HG02571 (cell line): ENCODE data around the gene SLC30A7.
"Not testable (repeated sequence)": the region's sequence is repeated elsewhere in the genome, so short reads cannot be mapped to it uniquely, and the experiment has no call there.

Source experiments
- ATAC-seq: cut with Tn5 transposase; IDR thresholded peaks from one replicate; pipeline ENCODE4 v1.9.1; 2021; ENCODE audit warnings: mild to moderate bottlenecking, moderate library complexity; ENCODE audit not compliant: unreplicated experiment

SLC30A7 gene

DNA sequence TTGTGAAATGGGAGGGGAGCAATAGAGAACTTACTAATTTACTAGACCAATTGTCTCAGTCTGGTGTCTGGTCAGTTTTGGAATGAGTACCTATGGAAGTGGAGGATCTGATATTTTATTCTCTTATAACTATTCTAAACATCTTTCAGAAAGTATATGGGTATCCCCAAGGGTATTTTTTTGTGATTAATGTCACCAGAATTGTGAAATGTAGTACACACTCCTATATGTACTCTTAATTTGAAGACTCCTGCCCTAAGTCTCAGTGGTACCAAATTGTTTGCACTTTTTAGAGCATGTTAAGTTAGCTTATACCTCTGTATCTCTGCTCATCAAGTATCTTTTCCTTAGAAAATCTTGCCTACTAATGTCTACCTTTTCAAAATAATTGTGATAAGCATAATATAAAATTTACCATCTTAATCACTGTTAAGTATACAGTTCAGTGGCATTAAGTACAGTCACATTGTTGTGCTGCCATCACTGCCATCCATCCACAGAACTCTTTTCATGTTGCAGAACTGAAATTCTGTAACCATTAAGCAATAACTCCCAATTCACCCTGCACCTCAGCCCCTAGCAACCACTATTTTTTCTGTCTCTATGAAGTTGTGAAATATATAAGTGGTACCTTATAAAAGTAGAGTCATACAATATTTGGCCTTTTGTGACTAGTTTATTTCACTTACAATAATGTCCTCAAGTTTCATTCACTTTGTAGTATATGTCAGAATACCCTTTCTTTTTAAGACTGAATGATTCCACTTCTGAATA lies 40.5 kb downstream of the SLC30A7 start:
- no peak for ATAC-seq

DNA sequence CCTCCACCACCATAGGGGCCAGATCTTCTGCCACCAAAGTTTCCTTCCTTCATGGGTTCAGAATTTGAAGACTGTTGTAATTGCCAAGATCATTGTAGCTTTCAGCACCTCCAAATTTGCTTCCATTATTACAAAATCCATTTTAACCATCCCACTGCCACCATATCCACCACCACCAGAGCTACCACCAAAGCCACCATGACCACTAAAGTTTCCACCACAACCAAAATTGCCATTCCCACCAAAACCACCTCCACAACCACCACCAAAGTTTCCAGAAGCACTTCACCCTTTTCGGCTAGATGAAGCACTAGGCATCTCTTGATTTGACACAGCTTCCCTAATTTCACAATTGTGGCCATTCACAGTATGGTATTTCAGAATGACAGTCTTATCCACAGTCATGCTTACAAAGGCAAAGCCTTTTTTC lies 45.2 kb downstream of the SLC30A7 start:
- ATAC-seq, result no peak

DNA sequence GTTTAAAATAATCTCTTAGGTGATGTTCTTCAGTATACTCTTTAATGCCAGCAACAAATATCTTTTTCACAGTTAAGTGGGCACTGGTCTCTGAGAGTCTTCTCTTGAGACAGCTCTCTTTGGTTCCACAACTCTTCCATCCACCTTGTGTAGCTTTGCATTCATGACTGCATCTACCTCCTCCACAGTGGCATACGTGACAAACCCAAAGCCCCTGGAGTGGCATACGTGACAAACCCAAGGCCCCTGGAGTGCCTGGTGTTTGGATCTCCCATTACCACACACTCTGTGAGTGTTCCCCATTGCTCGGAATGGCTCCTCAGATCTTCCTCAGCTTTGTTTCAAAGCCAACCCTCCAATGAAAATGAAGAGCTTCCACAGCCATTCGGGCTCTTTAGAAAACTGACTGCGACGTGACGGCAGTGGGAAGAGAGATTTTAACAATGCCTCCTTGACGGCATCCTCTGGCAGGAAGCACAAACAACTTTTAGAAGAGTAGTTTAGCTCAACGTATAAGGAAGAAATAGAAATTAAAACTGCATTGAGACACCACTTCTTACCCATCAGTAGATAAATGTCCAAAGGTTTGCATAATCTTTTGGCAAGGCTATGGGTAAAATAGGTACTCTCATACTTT lies 45.8 kb downstream of the SLC30A7 start:
- ATAC-seq, result no peak

DNA sequence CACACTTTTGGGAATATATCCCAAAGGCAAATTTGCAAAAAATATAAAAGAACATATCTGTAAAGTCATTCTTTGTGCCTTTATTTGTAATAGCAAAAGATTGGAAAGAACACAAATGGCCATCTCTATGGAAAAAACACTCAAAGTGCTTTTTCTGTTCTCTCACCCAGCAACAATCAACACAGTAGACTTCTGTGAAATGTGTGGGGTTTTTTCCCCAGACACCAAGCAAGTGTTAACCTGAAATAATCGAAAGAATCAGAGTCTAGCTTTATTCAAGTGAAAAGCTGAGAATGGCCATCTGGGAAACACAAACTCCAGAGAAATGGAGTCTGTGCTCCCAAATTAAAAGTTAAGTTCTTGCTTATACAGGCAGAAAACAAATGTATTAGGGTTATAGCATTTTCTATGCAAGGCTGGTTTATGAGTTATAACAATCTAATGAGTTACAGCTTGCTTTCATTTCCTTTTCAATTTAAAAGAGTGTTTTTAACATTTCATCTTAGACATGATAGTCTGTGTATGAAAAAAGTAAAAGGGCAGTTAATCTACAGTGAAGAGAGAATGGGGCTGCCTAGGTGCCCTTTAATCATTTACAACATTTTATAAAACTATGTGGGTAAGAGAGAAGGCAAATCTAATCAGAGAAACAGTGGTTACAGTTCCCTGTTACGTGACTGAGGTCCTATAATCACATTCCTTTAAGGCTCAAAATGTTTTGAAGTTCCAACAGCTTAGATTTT lies 46.6 kb downstream of the SLC30A7 start:
- ATAC-seq, result no peak

DNA sequence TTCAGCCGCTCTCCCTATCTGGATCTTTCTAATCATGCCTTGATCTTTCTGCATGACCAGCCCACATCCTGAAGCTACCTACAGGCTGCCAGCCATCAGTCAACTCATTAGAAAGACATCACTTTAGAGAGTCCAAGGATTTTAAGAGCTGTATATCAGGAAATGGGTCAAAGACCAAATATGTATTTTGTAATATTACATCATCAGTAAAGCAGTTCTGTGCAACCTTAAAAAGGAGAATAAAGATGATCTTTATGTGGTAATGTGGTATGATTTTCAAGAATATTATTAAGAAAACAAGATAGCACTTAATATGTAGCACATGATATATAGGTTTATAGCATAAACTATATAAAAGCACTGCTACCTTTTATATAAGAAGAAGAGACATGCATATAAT lies 47.6 kb downstream of the SLC30A7 start:
- ATAC-seq, result no peak

DNA sequence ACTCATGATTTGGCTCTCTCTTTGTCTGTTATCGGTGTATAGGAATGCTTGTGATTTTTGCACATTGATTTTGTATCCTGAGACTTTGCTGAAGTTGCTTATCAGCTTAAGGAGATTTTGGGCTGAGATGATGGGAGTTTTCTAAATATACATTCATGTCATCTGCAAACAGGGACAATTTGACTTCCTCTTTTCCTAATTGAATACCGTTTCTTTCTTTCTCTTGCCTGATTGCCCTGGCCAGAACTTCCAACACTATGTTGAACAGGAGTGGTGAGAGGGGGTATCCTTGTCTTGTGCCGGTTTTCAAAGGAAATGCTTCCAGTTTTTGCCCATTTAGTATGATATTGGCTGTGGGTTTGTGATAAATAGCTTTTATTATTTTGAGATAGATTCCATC lies 50.2 kb downstream of the SLC30A7 start:
- not testable (repeated sequence) for ATAC-seq

DNA sequence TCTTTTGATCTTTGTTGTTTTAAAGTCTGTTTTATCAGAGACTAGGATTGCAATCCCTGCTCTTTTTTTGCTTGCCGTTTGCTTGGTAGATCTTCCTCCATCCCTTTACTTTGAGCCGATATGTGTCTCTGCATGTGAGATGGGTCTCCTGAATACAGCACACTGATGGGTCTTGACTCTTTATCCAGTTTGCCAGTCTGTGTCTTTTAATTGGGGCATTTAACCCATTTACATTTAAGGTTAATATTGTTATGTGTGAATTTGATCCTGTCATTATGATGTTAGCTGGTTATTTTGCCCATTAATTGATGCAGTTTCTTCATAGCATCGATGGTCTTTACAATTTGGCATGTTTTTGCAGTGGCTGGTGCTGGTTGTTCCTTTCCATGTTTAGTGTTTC lies 51.9 kb downstream of the SLC30A7 start:
- ATAC-seq, result not testable (repeated sequence)

DNA sequence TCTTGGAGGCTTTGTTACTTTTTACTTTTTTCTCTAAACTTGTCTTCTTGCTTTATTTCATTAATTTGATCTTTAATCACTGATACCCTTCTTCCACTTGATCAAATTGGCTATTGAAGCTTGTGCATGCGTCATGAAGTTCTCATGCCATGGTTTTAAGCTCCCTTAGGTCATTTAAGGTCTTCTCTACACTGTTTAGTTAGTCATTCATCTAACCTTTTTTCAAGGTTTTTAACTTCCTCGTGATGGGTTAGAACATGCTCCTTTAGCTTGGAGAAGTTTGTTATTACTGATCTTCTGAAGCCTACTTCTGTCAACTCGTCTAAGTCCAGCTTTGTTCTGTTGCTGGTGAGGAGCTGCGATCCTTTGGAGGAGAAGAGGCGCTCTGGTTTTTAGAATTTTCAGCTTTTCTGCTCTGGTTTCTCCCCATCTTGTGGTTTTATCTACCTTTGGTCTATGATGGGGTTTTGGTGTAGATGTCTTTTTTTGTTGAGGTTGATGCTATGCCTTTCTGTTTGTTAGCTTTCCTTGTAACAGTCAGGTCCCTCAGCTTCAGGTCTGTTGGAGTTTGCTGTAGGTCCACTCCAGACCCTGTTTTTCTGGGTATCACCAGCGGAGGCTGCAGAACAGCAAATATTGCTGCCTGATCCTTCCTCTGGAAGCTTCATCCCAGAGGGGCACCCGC lies 53.0 kb downstream of the SLC30A7 start:
- not testable (repeated sequence) for ATAC-seq

DNA sequence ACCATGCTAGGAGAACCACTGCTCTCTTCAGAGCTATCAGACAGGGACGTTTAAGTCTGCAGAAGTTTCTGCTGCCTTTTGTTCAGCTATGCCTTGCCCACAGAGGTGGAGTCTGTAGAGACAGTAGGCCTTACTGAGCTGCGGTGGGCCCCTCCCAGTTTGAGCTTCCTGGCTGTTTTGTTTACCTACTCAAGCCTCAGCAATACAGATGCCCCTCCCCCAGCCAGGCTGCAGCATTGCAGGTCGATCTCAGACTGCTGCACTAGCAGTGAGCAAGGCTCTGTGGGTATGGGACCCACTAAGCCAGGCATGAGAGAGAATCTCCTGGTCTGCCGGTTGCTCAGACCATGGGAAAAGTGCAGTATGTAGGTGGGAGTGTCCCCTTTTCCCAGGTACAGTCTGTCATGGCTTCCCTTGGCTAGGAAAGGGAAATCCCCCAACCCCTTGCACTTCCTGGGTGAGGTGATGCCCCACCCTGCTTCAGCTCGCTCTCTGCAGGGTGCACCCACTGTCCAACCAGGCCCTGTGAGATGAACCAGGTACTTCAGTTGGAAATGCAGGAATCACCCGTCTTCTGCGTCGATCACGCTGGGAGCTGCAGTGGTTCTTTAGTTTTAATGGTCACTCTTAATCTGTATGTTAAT lies 53.7 kb downstream of the SLC30A7 start:
- peak; percentile 74 for ATAC-seq

DNA sequence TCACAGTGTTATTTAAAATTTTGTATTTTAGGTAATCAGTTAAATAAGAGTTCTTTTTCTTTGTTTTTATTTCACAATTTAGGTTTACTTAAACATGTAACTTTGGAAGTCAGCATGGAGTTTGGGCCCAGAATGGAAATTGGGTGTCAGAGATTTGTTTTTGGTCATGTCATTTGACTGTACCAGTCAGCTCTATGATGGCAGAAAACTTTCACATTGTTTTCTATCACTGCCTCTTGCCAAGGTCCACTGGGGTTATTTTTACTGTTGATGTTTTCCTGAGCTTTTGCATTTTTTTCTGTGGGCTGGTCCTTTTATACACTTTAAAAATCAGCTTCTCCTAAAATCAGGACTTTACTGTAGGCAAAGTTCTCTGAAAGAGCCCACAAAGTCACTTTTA lies 54.4 kb downstream of the SLC30A7 start:
- ATAC-seq, result no peak

DNA sequence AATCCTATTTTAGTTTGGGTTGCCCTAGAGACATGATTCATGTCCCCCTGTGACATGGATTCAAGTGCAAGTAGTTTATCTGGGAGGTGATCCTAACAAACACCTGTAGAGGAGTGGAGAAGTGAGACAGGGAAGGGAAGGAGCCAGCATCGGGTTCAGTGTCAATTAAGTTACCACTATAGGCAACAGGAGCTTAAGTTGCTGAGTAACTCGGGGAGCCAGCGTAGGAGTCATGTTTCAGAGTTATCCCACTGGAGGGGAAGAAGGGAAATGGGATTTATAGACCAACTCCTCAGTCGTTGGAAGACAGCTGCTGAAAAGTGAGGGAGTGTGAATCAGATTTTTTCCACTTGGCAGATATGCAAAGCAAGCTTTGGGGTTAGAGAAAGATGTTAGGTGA lies 54.9 kb downstream of the SLC30A7 start:
- no peak for ATAC-seq

DNA sequence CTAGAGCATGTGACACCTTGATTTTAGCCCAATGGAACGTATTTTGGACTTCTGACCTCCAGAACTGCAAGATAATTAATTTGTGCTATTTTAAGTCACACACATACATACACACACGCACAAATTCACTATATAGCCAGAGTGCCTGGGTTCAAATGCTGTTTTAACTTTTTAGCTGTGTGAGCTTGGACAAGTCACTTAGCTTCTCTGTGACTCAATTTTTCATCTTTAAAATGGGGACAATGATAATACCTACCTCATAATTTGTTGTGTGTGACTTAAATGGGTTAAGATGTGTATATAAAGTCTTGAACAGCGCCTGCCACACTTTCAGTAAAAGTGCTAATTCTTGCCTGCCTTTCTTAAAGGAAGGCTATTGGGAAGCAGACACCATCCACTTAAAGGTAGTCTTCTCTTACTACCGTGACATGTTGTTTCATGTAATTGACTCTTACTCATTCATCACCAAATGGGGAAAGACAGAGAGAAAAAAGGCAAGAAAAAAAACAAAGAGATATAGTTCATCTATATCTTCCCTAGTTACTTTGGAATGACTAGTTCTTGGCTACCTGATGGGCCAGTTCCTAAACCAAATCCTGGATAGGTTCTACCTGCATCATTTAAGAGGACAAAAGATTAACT lies 56.3 kb downstream of the SLC30A7 start:
- ATAC-seq, result no peak

DNA sequence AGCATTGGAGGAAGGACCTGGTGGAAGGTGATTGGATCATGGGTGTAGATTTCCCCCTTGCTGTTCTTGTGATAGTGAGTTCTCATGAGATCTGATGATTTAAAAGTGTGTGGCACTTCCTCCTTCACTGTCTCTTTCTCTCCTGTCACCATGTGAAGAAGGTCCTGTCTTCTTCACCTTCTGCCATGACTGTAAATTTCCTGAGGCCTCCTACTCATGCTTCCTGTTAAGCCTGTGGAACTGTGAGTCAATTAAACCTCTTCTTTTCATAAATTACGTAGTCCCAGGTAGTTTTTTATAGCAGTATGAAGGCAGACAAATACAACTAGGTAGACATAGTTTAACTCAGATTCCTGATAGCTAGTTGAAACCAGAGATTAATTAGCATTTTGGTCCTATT lies 57.1 kb downstream of the SLC30A7 start:
- ATAC-seq, result not testable (repeated sequence)

DNA sequence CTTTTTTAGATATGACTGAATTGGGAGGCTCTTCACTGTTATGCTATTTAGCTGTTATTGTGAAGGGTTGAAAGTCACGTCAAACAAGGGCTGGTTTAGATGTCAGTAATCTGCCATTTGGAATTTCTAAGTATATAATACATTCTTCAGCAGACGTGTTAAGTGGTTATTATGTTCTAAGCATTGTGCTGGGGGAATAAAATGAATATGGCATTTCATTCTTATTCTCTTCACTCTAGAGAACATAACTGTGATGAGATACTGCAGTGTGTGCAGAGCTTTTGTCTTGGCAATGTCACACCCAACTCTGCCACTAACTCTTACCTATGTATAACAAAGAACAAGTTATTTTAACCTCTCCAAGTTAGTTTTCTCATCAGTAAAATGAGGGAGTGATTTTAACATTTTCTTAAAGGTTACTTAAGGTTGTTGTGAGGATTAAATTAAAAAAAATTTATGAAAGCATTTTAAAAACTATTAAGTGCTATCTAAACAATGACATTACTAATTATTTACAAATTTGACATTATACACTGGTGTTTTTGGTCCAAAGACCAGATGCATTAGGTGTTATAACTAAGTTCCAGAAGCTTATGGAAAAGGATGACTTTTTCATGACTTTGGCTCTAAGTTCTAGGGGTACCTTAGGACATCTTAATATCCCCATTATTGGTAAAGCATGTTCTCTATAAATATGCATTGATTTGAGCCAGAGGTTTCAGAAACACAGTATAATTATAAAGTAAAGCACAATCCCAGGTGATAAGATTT lies 58.3 kb downstream of the SLC30A7 start:
- no peak for ATAC-seq

DNA sequence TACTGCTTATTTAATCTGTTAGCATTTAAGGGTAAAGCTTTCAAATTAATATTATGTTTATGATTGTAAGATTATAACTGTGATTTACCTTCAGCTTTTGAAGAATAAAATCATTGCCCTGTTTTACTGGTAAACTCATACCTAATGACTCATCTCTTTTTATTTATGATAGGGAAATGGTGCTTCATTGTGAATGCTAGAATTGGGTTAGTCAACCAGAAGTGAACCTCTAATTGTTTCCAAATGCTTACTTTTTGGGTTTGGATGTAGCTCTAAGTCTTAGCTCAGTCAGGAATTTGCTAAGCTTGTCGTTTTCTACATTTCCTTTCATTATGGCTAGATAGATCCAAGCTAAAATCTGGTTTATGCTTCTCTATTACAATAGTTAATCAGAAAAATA lies 59.4 kb downstream of the SLC30A7 start:
- ATAC-seq, result no peak

DNA sequence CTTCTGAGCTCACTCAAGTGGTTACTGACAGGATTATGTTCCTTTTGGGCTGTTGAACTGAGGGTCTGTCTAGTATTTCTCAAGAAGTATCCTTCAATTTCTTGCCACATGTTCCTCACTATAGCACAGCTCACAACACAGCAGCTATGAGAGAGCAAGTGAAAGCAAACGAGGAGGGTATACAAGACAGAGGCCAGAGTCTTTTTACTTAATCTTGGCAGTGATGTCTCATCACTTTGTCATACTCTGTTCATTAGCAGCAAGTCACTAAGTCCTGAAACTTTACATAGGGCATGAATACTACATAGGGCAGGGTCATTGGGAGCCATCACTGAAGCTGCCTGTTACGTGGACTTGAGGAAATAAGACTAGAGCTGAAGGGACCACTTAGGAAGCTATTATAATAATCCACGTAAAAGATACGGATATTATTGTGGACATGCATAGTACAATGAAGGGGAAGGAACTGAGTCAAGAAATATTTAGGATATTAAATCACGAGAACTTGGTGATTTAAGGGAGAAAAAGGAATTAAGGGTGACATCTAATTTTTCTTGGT lies 63.7 kb downstream of the SLC30A7 start:
- ATAC-seq, result no peak

DNA sequence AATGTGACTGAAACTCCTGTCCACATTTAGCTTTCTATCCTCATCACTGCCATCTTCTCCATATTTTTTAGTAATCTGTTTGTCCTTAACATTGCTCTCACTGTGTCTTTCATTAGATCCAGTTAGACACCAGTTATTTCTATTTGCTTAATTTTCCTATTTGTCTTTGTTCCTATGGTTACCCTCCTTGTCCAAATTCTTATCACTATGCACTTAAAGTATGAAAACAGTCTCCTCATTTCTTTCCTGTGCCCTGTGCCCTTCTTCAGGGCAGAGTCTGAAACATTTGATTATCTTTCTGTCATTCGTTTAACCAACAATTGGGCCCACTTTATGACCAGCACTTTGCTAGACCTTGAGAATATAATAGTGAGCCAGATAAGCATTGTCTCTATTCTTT lies 64.2 kb downstream of the SLC30A7 start:
- no peak for ATAC-seq

DNA sequence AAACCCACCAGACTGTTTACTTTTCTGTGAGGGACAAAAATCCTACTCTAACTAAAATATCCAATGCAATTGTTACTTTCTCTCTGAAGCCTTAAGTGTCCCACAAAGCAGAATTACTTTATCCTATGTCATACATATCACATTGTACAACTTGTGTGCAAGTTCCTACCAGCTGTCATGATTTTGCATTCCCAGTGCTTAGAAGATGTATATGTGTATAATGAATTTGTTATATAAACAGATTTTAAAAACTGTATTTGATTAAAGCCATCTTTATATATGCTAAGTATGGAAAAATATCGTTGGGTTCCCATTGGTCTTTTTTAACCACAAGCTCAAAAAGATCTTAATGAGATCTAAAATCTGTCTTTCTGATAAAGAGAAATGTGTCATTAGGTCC lies 72.7 kb downstream of the SLC30A7 start:
- no peak for ATAC-seq

DNA sequence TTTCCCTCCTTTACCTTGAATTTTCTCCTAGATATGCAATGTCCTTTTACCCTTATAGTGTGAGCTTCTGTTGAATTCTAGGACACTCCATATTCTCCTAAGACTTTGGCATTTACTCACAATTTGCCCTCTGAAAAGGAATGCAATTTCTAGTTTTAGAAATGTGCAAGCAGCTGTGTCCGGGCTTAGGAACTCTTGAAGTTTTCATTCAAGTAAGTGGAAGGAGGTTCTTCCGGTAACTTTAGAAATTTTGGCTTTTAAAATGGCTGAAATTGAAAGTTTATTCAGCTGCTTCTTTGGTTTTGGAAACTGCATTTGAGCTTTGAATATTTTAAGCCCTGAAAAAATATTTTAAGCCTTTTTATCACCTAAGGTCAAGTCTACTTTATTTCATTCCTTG lies 73.4 kb downstream of the SLC30A7 start:
- ATAC-seq, result no peak
